Cortex of kidney (tissue), 1 donor: ENCODE results near the gene KLRC3.
"Not testable (repeated sequence)": the region's sequence is repeated elsewhere in the genome, so short reads cannot be mapped to it uniquely, and the experiment has no call there.

ENCODE experiments used
- DNase-seq: peaks from one replicate; lab custom pipeline; 2025; lab: John Stamatoyannopoulos, UW

Gene KLRC3

GRCh38 chr12:10368206-10369171 lies 51.9 kb downstream of the KLRC3 start:
- no peak for DNase-seq

- not testable (repeated sequence) for DNase-seq
Measured at GRCh38 chr12:10367714-10368113, 52.7 kb downstream of the KLRC3 start.

DNA sequence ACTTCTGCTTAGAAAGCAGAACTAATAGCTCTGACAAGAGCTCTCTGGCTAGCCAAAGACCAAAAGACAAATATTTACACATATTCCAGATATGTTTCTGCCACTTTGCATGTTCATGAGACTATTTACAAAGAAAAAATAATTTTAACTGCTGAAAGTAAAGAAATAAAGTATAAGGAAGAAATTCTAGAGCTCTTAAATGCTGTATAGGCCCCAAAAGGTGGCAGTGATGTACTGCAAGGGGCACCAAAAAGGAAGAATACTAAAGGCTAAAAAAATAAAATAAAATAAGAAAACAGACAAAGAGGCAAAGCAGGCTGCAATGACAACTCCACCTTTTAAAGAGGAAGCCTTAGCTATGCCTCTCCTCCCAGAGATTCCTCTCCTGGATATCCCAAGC lies 53.5 kb downstream of the KLRC3 start:
- DNase-seq: no peak

GRCh38 chr12:10365696-10366405 lies 54.5 kb downstream of the KLRC3 start:
- no peak for DNase-seq

- no peak for DNase-seq
Measured at GRCh38 chr12:10364815-10365622, 55.4 kb downstream of the KLRC3 start.

DNA sequence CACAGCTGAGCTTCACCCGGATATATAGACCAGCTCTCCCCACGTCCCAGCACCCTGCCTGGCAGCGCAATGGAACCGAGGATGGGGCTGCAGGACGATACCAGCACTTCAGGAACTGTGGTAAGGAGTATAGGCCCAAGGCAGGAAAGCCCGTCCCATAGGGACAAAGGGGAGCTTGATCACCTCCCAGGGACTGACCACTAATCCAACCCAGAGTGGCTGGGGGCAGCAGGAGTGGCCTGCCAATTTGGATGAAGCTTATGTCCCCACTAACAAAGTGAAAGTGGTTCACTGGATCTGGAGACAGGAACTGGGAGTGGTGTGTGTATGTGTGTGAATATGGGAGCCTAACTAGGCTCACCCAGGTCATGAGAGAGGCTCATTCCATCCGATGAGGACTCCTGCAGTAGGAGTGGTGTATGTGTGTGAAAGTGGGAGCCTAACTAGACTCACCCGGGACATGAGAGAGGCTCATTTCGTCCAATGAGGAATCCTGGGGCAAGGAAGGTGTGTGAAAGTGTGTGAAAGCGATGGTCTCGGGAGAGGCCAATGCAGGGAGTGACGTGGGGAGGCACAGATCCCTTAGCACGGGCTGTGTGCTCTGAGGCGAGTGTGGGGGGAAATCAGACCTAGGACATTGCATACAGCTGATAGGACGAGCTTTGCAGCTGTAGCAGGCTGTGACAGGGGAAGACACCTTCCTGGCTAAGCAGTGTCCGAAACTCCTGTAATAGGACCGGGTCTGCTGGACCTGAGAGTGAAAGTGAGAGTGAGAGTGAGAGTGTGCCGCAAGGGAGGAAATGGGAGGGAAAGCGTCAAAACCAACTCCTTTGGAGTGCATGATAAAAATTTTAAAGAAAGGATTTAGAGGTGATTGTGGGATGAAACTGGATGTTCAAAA lies 56.2 kb downstream of the KLRC3 start:
- no peak for DNase-seq

- DNase-seq: no peak
Measured at GRCh38 chr12:10363658-10363913, 56.8 kb downstream of the KLRC3 start.

- no peak for DNase-seq
Measured at GRCh38 chr12:10362828-10363657, 57.4 kb downstream of the KLRC3 start.

DNA sequence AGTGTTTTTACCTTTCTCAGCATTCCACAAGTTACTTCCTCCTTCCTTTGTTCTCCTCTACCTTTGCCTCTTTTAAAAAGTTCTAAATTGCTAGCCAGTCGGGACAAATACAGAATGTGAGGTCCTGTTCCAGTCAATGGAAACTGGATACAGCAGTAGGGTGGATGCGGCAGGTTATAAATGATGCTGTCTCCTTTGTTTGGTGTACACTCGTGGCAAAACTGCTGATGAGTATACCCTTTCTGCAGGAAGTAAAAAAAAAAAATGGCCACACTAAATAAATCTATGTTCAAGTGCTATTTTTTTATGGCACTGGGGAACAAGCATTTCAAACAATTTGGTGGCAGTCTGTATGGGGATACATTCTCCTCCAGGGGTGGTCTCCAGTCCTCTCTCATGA lies 58.1 kb downstream of the KLRC3 start:
- DNase-seq: no peak
